Nucleus accumbens (tissue), 56 donors: Measurements from ENCODE around the gene KATNA1.

Experiments used
- DNase-seq, 56 donors: peaks; one replicate each; lab custom pipeline; 2025; lab: John Stamatoyannopoulos, UW

KATNA1 gene

GRCh38 chr6:149614337-149614736, 34.2 kb downstream of the KATNA1 start:
- DNase-seq: no peak

- DNase-seq: no peak
Measured at GRCh38 chr6:149608381-149608982, 40.0 kb downstream of the KATNA1 start.

- no peak for DNase-seq
Measured at GRCh38 chr6:149600508-149600907, 48.0 kb downstream of the KATNA1 start.

- no peak for DNase-seq
Measured at GRCh38 chr6:149593408-149593807, 55.1 kb downstream of the KATNA1 start.

GRCh38 chr6:149592983-149593382, 55.5 kb downstream of the KATNA1 start:
- no peak for DNase-seq

- no peak for DNase-seq
Measured at GRCh38 chr6:149586149-149586548, 62.4 kb downstream of the KATNA1 start.

- no peak for DNase-seq
Measured at GRCh38 chr6:149581349-149581748, 67.2 kb downstream of the KATNA1 start.

- DNase-seq: no peak
Measured at GRCh38 chr6:149580880-149581279, 67.6 kb downstream of the KATNA1 start.

- DNase-seq: no peak
Measured at GRCh38 chr6:149567945-149568585, 80.4 kb downstream of the KATNA1 start.

- DNase-seq: no peak
Measured at GRCh38 chr6:149567194-149567586, 81.3 kb downstream of the KATNA1 start.

- DNase-seq: peak in 36 of 56 donors; percentile 11 to 76 (median 53)
Measured at GRCh38 chr6:149566410-149567193, 81.9 kb downstream of the KATNA1 start.

GRCh38 chr6:149565527-149566409, 82.7 kb downstream of the KATNA1 start, which contains the start of gene GINM1:
GINM1 (plus strand) TSS chr6:149566375; CDS start chr6:149566415, 40 bp downstream.
- peak; percentile 26 to 95 (median 88) for DNase-seq

GRCh38 chr6:149563928-149564325, 84.6 kb downstream of the KATNA1 start:
- DNase-seq: no peak

GRCh38 chr6:149563203-149563927, 85.1 kb downstream of the KATNA1 start:
- DNase-seq: no peak

- DNase-seq: no peak
Measured at GRCh38 chr6:149560736-149561135, 87.8 kb downstream of the KATNA1 start.

GRCh38 chr6:149559389-149559788, 89.1 kb downstream of the KATNA1 start:
- DNase-seq: no peak

- DNase-seq: no peak
Measured at GRCh38 chr6:149558029-149558428, 90.5 kb downstream of the KATNA1 start.

- no peak for DNase-seq
Measured at GRCh38 chr6:149551920-149552319, 96.6 kb downstream of the KATNA1 start.

GRCh38 chr6:149545754-149546471, 102.6 kb downstream of the KATNA1 start, which contains the start of gene PPIL4:
PPIL4 (minus strand) TSS chr6:149546043; CDS start chr6:149546005, 38 bp downstream.
- peak; percentile 9 to 96 (median 91) for DNase-seq
